NOMO-1 treated with DMSO at 0.1 percent for 48 hours (cell line): ENCODE data around the gene NECAB3.
"Not testable (repeated sequence)": the region's sequence is repeated elsewhere in the genome, so short reads cannot be mapped to it uniquely, and the experiment has no call there.

ENCODE experiments used
- DNase-seq: peaks from one replicate; lab custom pipeline; 2025; ENCODE audit not compliant: unreplicated experiment; lab: John Stamatoyannopoulos, UW

NECAB3 gene

GRCh38 chr20:33651562-33652048, 22.6 kb downstream of the NECAB3 start:
- no peak for DNase-seq

GRCh38 chr20:33650753-33651561, 23.3 kb downstream of the NECAB3 start:
- DNase-seq: no peak

GRCh38 chr20:33650111-33650752, 24.0 kb downstream of the NECAB3 start:
- DNase-seq: no peak

GRCh38 chr20:33649201-33649681, 25.0 kb downstream of the NECAB3 start:
- DNase-seq: no peak

- DNase-seq: no peak
Observed at GRCh38 chr20:33648396-33649004, 25.7 kb downstream of the NECAB3 start.

GRCh38 chr20:33647603-33648395, 26.4 kb downstream of the NECAB3 start:
- DNase-seq: no peak

- DNase-seq: not testable (repeated sequence)
Observed at GRCh38 chr20:33646959-33647602, 27.1 kb downstream of the NECAB3 start.

GRCh38 chr20:33646191-33646590, 28.0 kb downstream of the NECAB3 start:
- DNase-seq: no peak

- DNase-seq: no peak
Observed at GRCh38 chr20:33645396-33645795, 28.8 kb downstream of the NECAB3 start.

- no peak for DNase-seq
Observed at GRCh38 chr20:33645072-33645358, 29.2 kb downstream of the NECAB3 start.

- no peak for DNase-seq
Observed at GRCh38 chr20:33644313-33645071, 29.7 kb downstream of the NECAB3 start.

GRCh38 chr20:33640287-33640686, 33.9 kb downstream of the NECAB3 start:
- peak; percentile 9 for DNase-seq

- no peak for DNase-seq
Observed at GRCh38 chr20:33636776-33637175, 37.5 kb downstream of the NECAB3 start.

- no peak for DNase-seq
Observed at GRCh38 chr20:33635341-33635740, 38.9 kb downstream of the NECAB3 start.

GRCh38 chr20:33631910-33632309, 42.3 kb downstream of the NECAB3 start:
- DNase-seq: not testable (repeated sequence)

- DNase-seq: no peak
Observed at GRCh38 chr20:33630507-33630906, 43.7 kb downstream of the NECAB3 start.

GRCh38 chr20:33629979-33630378, 44.2 kb downstream of the NECAB3 start:
- DNase-seq: no peak

GRCh38 chr20:33629533-33629932, 44.7 kb downstream of the NECAB3 start:
- DNase-seq: no peak

- no peak for DNase-seq
Observed at GRCh38 chr20:33627577-33628216, 46.5 kb downstream of the NECAB3 start.
